Measurements from ENCODE around the gene SLC13A2. TPM values are rescaled to one million over a fixed set of nuclear protein-coding genes. Genes with fewer than 3 reads are reported as not detected.

The SLC13A2 gene
- total RNA-seq, 2 donors from 2014 or later, result not detected

DNA sequence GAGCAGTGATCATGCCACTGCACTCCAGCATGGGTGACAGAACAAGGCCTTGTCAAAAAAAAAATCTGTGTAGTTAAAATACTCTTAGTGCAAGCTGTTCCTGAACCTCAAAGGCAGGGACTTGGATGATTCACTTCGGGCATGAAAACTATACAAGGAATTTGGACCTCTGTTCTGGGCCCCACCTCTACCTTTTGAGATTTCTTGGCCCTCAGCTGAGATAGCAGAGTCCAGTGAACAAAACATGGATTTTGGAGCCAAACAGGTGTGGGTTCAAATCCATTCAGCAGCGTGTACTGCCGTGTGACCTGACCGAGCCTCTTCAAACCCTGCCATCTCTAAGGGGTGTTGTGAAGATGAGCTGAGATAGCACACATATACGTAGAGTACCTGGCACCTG is 6.8 kb downstream of the SLC13A2 start:
- TF ChIP-seq, protein P1, sequence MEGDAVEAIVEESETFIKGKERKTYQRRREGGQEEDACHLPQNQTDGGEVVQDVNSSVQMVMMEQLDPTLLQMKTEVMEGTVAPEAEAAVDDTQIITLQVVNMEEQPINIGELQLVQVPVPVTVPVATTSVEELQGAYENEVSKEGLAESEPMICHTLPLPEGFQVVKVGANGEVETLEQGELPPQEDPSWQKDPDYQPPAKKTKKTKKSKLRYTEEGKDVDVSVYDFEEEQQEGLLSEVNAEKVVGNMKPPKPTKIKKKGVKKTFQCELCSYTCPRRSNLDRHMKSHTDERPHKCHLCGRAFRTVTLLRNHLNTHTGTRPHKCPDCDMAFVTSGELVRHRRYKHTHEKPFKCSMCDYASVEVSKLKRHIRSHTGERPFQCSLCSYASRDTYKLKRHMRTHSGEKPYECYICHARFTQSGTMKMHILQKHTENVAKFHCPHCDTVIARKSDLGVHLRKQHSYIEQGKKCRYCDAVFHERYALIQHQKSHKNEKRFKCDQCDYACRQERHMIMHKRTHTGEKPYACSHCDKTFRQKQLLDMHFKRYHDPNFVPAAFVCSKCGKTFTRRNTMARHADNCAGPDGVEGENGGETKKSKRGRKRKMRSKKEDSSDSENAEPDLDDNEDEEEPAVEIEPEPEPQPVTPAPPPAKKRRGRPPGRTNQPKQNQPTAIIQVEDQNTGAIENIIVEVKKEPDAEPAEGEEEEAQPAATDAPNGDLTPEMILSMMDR (IDR thresholded peaks at IDR 0.05), result no peak
- no peak for DNase-seq (ENCODE audit: low spot score)

DNA sequence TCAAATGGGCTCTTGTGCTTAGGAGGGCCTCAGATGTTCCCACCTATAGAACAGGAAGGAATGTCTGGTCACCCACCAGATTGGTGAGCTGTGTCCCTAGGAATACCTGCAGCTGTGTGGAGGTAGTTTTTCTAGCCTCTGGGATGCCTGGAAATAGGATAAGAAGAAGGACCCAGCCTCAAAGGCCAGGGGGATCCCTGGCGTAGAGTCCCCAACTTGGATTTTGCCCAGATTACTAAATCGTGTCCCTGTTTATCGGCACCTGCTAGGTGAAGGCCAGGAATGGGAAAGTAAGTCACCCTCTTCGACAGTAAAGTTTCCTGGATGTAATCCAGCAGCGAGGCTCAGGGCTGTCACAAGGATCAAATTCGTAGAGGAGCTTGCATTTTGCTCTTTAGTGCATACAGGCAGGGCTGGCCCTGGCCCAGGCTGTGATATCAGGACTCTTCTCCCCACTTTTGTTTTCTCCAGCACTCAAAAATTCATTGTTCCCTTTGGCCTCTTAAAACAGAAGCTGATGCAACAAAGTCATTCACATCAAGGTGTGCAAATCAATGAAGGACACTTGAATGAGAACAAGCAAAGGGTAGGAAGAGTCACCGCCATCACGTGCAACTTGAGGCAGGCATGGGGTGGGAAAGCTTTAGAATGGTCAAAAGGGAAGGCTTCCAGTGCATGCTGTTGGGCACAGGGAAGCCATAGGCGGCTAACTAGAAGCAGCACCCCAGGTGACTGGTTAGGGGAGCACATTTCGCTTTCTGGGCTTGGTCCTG is 7.5 kb downstream of the SLC13A2 start:
- Histone ChIP-seq H3K4me3 (no peak overlapping the region), H3K36me3 (no peaks in the 10 kb centered on the region), H3K27ac (no peak overlapping the region), H3K9me3 (no peaks in the 10 kb centered on the region), H3K4me1 (no peaks in the 10 kb centered on the region), H3K27me3 (no peaks in the 10 kb centered on the region)
- TF ChIP-seq, protein P1 (IDR thresholded peaks at IDR 0.05), result no peak
- no peak for DNase-seq (ENCODE audit: low spot score)

More for the DNA sequence above, 6.8 kb downstream of the SLC13A2 start:
- no peaks in the 10 kb centered on the region for H3K4me1 ChIP-seq
- H3K27ac ChIP-seq, result no peak overlapping the region
- H3K9me3 ChIP-seq, result no peaks in the 10 kb centered on the region
- H3K4me3 ChIP-seq, result no peak overlapping the region
- no peaks in the 10 kb centered on the region for H3K27me3 ChIP-seq
- H3K36me3 ChIP-seq, result no peaks in the 10 kb centered on the region

DNA sequence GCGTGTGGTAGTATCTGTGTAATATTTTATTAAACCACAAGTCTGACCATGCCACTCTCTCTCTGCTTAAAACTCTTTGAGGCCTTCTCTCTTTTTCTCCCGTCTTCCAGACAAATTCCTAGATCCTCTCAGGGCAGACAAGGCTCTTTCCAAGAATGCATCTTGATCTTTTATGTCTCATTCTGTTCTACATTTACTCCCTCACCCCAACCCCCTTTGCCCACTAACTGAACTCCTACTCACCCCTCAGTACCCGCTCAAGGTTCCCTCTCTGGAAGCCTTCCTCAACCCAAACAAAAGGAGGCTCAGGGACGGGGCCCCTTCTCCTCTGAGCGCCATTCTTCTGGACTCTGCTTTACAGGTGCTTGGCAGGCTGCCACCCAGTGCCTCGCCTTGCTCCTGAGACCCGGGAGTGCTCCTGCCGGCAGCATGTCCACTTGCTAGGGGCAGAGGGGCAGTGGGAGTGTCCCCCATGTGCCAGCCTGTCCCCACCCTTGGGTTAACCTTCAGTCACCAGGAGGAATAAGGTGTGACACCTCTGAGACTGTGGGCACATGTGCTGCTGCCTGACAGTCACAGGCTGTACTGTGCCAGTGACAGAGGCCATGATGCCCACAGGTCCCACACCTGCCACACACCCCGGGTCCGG is 9.2 kb downstream of the SLC13A2 start:
- H3K27me3 ChIP-seq, result no peaks in the 10 kb centered on the region
- no peaks in the 10 kb centered on the region for H3K9me3 ChIP-seq
- no peaks in the 10 kb centered on the region for H3K4me1 ChIP-seq
- H3K36me3 ChIP-seq, result no peaks in the 10 kb centered on the region
- no peak overlapping the region for H3K27ac ChIP-seq
- no peak overlapping the region for H3K4me3 ChIP-seq
- no peak for DNase-seq (ENCODE audit: low spot score)
- TF ChIP-seq, protein P1 (IDR thresholded peaks at IDR 0.05), result no peak

- TF ChIP-seq, protein P1 (IDR thresholded peaks at IDR 0.05), result no peak
- H3K27ac ChIP-seq, result no peak overlapping the region
Observed at GRCh38 chr17:28484296-28484695, 10.9 kb downstream of the SLC13A2 start.

GRCh38 chr17:28485049-28485448 is 11.6 kb downstream of the SLC13A2 start:
- Histone ChIP-seq H3K4me1 (no peaks in the 10 kb centered on the region), H3K36me3 (no peaks in the 10 kb centered on the region), H3K4me3 (no peak overlapping the region), H3K27me3 (no peaks in the 10 kb centered on the region), H3K9me3 (no peaks in the 10 kb centered on the region), H3K27ac (no peak overlapping the region)
- TF ChIP-seq, protein P1 (IDR thresholded peaks at IDR 0.05), result no peak
- DNase-seq (ENCODE audit: low spot score), result no peak

More at GRCh38 chr17:28484296-28484695, 10.9 kb downstream of the SLC13A2 start:
- no peaks in the 10 kb centered on the region for H3K36me3 ChIP-seq
- H3K4me1 ChIP-seq, result no peaks in the 10 kb centered on the region
- H3K4me3 ChIP-seq, result no peak overlapping the region
- no peak for DNase-seq (ENCODE audit: low spot score)
- no peaks in the 10 kb centered on the region for H3K9me3 ChIP-seq
- H3K27me3 ChIP-seq, result no peaks in the 10 kb centered on the region
